H7 (cell line): ENCODE measurements around the gene SLN. TPM values are rescaled to one million over a fixed set of nuclear protein-coding genes. Genes with fewer than 3 reads are reported as not detected.

Experiments used
- DNase-seq: peaks from one replicate; pipeline ENCODE4 v3.0.0; 2012
- H3K27me3 ChIP-seq: 2 replicates; pipeline ENCODE4 v1.6.0; 2011; ENCODE audit warnings: mild to moderate bottlenecking, low read length; ENCODE audit not compliant: control insufficient read depth, insufficient read depth
- H3K36me3 ChIP-seq: replicated peaks from 2 replicates; pipeline ENCODE4 v1.5.1; 2011; ENCODE audit warnings: low read length; ENCODE audit not compliant: control insufficient read depth, insufficient read depth
- H3K4me3 ChIP-seq: 2 replicates; pipeline ENCODE4 v1.5.1; 2011; ENCODE audit warnings: low read depth, mild to moderate bottlenecking, control low read depth, low read length, moderate library complexity; ENCODE audit not compliant: insufficient read depth
- total RNA-seq: library from RNA; depleted of rRNA; stranded (reverse); fragments of >200 nt; shearing (Covaris generic); gene quantifications from 2 replicates; pipeline ENCODE4 v1.2.3, GENCODE V29; 2014

The SLN gene
- total RNA-seq, 1 experiment from 2014 or later: not detected

GRCh38 chr11:107733518-107733917 is 21.7 kb upstream of the SLN start:
- no peak for DNase-seq
- H3K36me3 ChIP-seq: no peaks in the 10 kb centered on the region
- no peaks in the 10 kb centered on the region for H3K27me3 ChIP-seq
- no peak overlapping the region for H3K4me3 ChIP-seq

GRCh38 chr11:107732689-107733051 is 20.8 kb upstream of the SLN start:
- DNase-seq: no peak
- Histone ChIP-seq H3K36me3 (no peaks in the 10 kb centered on the region), H3K27me3 (no peaks in the 10 kb centered on the region), H3K4me3 (no peak overlapping the region)

- Histone ChIP-seq H3K4me3 (no peak overlapping the region), H3K27me3 (no peaks in the 10 kb centered on the region), H3K36me3 (no peaks in the 10 kb centered on the region)
- no peak for DNase-seq
These were observed 20.3 kb upstream of the SLN start for GRCh38 chr11:107731941-107732688.

GRCh38 chr11:107722662-107723061 is 10.8 kb upstream of the SLN start:
- Histone ChIP-seq H3K36me3 (no peaks in the 10 kb centered on the region), H3K27me3 (no peaks in the 10 kb centered on the region), H3K4me3 (no peak overlapping the region)
- DNase-seq: no peak

- no peak overlapping the region for H3K4me3 ChIP-seq
- no peaks in the 10 kb centered on the region for H3K36me3 ChIP-seq
- DNase-seq: no peak
- H3K27me3 ChIP-seq: no peaks in the 10 kb centered on the region
These were observed 9.4 kb upstream of the SLN start for GRCh38 chr11:107721207-107721606.

GRCh38 chr11:107720303-107720774 is 8.5 kb upstream of the SLN start:
- no peaks in the 10 kb centered on the region for H3K27me3 ChIP-seq
- H3K4me3 ChIP-seq: no peak overlapping the region
- H3K36me3 ChIP-seq: no peaks in the 10 kb centered on the region
- DNase-seq: no peak

- no peaks in the 10 kb centered on the region for H3K27me3 ChIP-seq
- no peak for DNase-seq
- no peaks in the 10 kb centered on the region for H3K36me3 ChIP-seq
- H3K4me3 ChIP-seq: no peak overlapping the region
These were observed 7.9 kb upstream of the SLN start for GRCh38 chr11:107719557-107720302.

- no peak for DNase-seq
- no peaks in the 10 kb centered on the region for H3K27me3 ChIP-seq
- H3K36me3 ChIP-seq: no peaks in the 10 kb centered on the region
- no peak overlapping the region for H3K4me3 ChIP-seq
These were observed 7.2 kb upstream of the SLN start for GRCh38 chr11:107719073-107719472.

- Histone ChIP-seq H3K36me3 (no peaks in the 10 kb centered on the region), H3K4me3 (no peak overlapping the region), H3K27me3 (no peaks in the 10 kb centered on the region)
- DNase-seq: no peak
These were observed 5.2 kb upstream of the SLN start for GRCh38 chr11:107716884-107717532.

GRCh38 chr11:107713009-107713408 is 1.2 kb upstream of the SLN start:
- H3K36me3 ChIP-seq: no peaks in the 10 kb centered on the region
- no peak for DNase-seq
- no peak overlapping the region for H3K4me3 ChIP-seq
- H3K27me3 ChIP-seq: no peaks in the 10 kb centered on the region

- Histone ChIP-seq H3K36me3 (no peaks in the 10 kb centered on the region), H3K4me3 (no peak overlapping the region), H3K27me3 (no peaks in the 10 kb centered on the region)
- no peak for DNase-seq
These were observed 1.6 kb downstream of the SLN start for GRCh38 chr11:107710301-107710700.

- DNase-seq: no peak
- no peaks in the 10 kb centered on the region for H3K36me3 ChIP-seq
- H3K27me3 ChIP-seq: no peaks in the 10 kb centered on the region
- no peak overlapping the region for H3K4me3 ChIP-seq
These were observed 3.1 kb downstream of the SLN start for GRCh38 chr11:107708792-107709191.

- Histone ChIP-seq H3K27me3 (no peaks in the 10 kb centered on the region), H3K4me3 (no peak overlapping the region), H3K36me3 (no peaks in the 10 kb centered on the region)
- peak; percentile 18 for DNase-seq
These were observed 4.0 kb downstream of the SLN start for GRCh38 chr11:107707807-107708206.

GRCh38 chr11:107707215-107707671 is 4.6 kb downstream of the SLN start:
- no peak overlapping the region for H3K4me3 ChIP-seq
- H3K27me3 ChIP-seq: no peaks in the 10 kb centered on the region
- no peaks in the 10 kb centered on the region for H3K36me3 ChIP-seq
- DNase-seq: no peak

- no peak for DNase-seq
- Histone ChIP-seq H3K36me3 (no peaks in the 10 kb centered on the region), H3K27me3 (no peaks in the 10 kb centered on the region), H3K4me3 (no peak overlapping the region)
These were observed 5.3 kb downstream of the SLN start for GRCh38 chr11:107706531-107706930.
